Calu3 (cell line): Measurements from ENCODE around the gene CASP6. TPM values are rescaled to one million over a fixed set of nuclear protein-coding genes. Genes with fewer than 3 reads are reported as not detected.

Source experiments
- BruUV-seq: library from RNA; stranded (reverse); fragments of 400-500 nt; replicated peaks from 2 replicates; lab custom pipeline; 2021; lab: Mats Ljungman, UMichigan
- CTCF ChIA-PET: fragments of 300-600 bp; sonication (Branson Sonifier 250); formaldehyde crosslinking; loops from one replicate; lab custom pipeline; 2022; ENCODE audit warnings: antibody characterized with exemption; lab: Charles Lee
- DNase-seq: peaks from one replicate; pipeline ENCODE4 v3.0.0; 2022
- H3K27ac Mint-ChIP-seq: one replicate; pipeline ENCODE4 v1.8.0; 2022; ENCODE audit warnings: mixed read lengths; ENCODE audit not compliant: unreplicated experiment
- H3K27me3 Mint-ChIP-seq: one replicate; pipeline ENCODE4 v1.8.0; 2022; ENCODE audit warnings: mixed read lengths; ENCODE audit not compliant: unreplicated experiment
- H3K36me3 Mint-ChIP-seq: one replicate; pipeline ENCODE4 v1.8.0; 2022; ENCODE audit warnings: mild to moderate bottlenecking, moderate library complexity, mixed read lengths; ENCODE audit not compliant: insufficient read depth, unreplicated experiment
- H3K4me1 Mint-ChIP-seq: one replicate; pipeline ENCODE4 v1.8.0; 2022; ENCODE audit warnings: mild to moderate bottlenecking, low read depth, mixed read lengths; ENCODE audit not compliant: unreplicated experiment
- H3K4me3 Mint-ChIP-seq: one replicate; pipeline ENCODE4 v1.8.0; 2022; ENCODE audit warnings: mild to moderate bottlenecking, low read depth, moderate library complexity, mixed read lengths; ENCODE audit not compliant: unreplicated experiment
- H3K9me3 Mint-ChIP-seq: one replicate; pipeline ENCODE4 v1.8.0; 2022; ENCODE audit warnings: low read depth, mixed read lengths; ENCODE audit not compliant: unreplicated experiment
- intact Hi-C: fragments of 100-400 bp; cut with micrococcal nuclease; formaldehyde crosslinking; loops from one replicate; pipeline ENCODE4 v1.10.0; 2022; ENCODE audit not compliant: unreplicated experiment
- total RNA-seq: library from RNA; stranded (reverse); gene quantifications from 2 replicates; pipeline ENCODE4 v1.2.3, GENCODE V29; 2022
- TF ChIP-seq, protein P1 (sequence below): fragments of 200-600 bp; IDR thresholded peaks from one replicate; pipeline ENCODE4 v1.8.0; 2022; ENCODE audit warnings: antibody characterized with exemption; ENCODE audit not compliant: unreplicated experiment

Gene CASP6
- total RNA-seq, 1 experiment from 2014 or later: 22.3 TPM

DNA sequence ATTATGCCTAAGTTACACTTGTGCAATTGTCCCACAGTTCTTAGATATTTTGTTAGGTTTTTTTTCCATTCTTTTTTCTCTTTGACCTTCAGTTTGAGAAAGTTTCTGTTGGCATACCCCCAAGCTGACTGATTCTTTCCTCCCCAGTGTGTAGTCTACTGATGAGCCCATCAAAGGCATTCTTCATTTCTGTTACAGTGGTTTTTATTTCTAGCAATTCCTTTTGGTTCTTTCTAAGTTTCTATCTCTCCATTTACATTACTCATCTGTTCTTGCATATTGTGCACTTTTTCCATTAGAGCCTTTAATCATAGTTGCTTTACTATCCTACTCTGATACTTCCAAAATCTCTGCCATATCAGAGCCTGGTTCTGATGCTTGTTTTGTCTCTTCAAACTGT lies 31.9 kb downstream of the CASP6 start:
- Mint-ChIP-seq H3K27ac (no peak overlapping the region), H3K9me3 (peaks cover 4% of the 10 kb centered on the region), H3K4me1 (no peaks in the 10 kb centered on the region), H3K36me3 (no peaks in the 10 kb centered on the region), H3K4me3 (no peak overlapping the region), H3K27me3 (no peaks in the 10 kb centered on the region)
- BruUV-seq: no TSS peak
- no peak for DNase-seq
- CTCF ChIA-PET: no interaction called here
- intact Hi-C loops: no loop called here
- TF ChIP-seq, protein P1, sequence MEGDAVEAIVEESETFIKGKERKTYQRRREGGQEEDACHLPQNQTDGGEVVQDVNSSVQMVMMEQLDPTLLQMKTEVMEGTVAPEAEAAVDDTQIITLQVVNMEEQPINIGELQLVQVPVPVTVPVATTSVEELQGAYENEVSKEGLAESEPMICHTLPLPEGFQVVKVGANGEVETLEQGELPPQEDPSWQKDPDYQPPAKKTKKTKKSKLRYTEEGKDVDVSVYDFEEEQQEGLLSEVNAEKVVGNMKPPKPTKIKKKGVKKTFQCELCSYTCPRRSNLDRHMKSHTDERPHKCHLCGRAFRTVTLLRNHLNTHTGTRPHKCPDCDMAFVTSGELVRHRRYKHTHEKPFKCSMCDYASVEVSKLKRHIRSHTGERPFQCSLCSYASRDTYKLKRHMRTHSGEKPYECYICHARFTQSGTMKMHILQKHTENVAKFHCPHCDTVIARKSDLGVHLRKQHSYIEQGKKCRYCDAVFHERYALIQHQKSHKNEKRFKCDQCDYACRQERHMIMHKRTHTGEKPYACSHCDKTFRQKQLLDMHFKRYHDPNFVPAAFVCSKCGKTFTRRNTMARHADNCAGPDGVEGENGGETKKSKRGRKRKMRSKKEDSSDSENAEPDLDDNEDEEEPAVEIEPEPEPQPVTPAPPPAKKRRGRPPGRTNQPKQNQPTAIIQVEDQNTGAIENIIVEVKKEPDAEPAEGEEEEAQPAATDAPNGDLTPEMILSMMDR: no peak

GRCh38 chr4:109665783-109666485 lies 37.3 kb downstream of the CASP6 start:
- TF ChIP-seq, protein P1: no peak
- no peak for DNase-seq
- H3K27ac Mint-ChIP-seq: no peak overlapping the region
- no peaks in the 10 kb centered on the region for H3K4me1 Mint-ChIP-seq
- CTCF ChIA-PET: interaction anchor here (0.6 kb wide), 1 partner anchor 1543 kb away, joined by 4 read pairs; no protein-coding TSS in a partner anchor
- no peaks in the 10 kb centered on the region for H3K9me3 Mint-ChIP-seq
- no TSS peak for BruUV-seq
- H3K27me3 Mint-ChIP-seq: no peaks in the 10 kb centered on the region
- intact Hi-C loops: loop anchor here (10.0 kb wide), 1 partner anchor 241 kb away; no protein-coding TSS in a partner anchor
- H3K4me3 Mint-ChIP-seq: no peak overlapping the region
- no peaks in the 10 kb centered on the region for H3K36me3 Mint-ChIP-seq

- Mint-ChIP-seq H3K4me1 (no peaks in the 10 kb centered on the region), H3K9me3 (no peaks in the 10 kb centered on the region), H3K27ac (no peak overlapping the region), H3K36me3 (no peaks in the 10 kb centered on the region), H3K27me3 (no peaks in the 10 kb centered on the region), H3K4me3 (no peak overlapping the region)
- TF ChIP-seq, protein P1: no peak
- DNase-seq: no peak
- no TSS peak for BruUV-seq
- CTCF ChIA-PET: no interaction called here
- intact Hi-C loops: loop anchor here (10.0 kb wide), 1 partner anchor 238 kb away; no protein-coding TSS in a partner anchor
Measured at GRCh38 chr4:109662771-109663170, 40.5 kb downstream of the CASP6 start.

DNA sequence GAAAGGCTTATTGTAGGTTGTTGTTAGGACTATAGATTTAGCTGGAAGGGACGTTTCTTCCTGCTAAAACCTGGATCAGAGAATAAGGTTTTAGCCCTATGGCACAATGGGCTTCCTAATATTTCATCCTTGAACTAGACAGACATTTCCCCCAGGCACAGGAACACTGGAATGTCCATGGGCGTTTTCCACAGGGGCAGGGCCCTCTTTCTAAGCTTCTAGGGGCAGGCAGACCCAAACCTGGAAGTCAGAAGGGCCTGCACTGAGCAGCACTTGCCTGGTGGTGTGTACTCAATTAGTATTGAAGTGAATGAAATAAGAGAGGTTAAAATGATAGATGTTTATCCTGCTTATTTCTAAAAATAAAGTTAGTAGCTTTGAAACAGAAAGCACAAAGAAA lies 41.1 kb downstream of the CASP6 start:
- Mint-ChIP-seq H3K4me3 (no peak overlapping the region), H3K27me3 (no peaks in the 10 kb centered on the region), H3K9me3 (no peaks in the 10 kb centered on the region), H3K36me3 (no peaks in the 10 kb centered on the region), H3K27ac (no peak overlapping the region), H3K4me1 (no peaks in the 10 kb centered on the region)
- intact Hi-C loops: loop anchor here (10.0 kb wide), 1 partner anchor 237 kb away; no protein-coding TSS in a partner anchor
- no TSS peak for BruUV-seq
- TF ChIP-seq, protein P1: no peak
- CTCF ChIA-PET: no interaction called here
- DNase-seq: no peak
